GM23338 (cell line): ENCODE results near the gene GIGYF2.

Experiments used
- CREB1 ChIP-seq: fragments of 250-450 bp; sonication (Bioruptor Pico); IDR thresholded peaks from 2 replicates; pipeline ENCODE4 v1.5.0; 2020; ENCODE audit warnings: low read depth, mild to moderate bottlenecking, moderate library complexity
- EZH2 ChIP-seq: fragments of 200-600 bp; sonication (generic); IDR thresholded peaks from one replicate; pipeline ENCODE4 v1.8.0; 2017; ENCODE audit warnings: antibody characterized with exemption, mild to moderate bottlenecking, low read depth; ENCODE audit not compliant: unreplicated experiment
- EZH2phosphoT487 ChIP-seq: fragments of 200-600 bp; sonication (generic); IDR thresholded peaks from one replicate; pipeline ENCODE4 v1.8.1; 2018; ENCODE audit warnings: antibody characterized with exemption; ENCODE audit not compliant: unreplicated experiment
- JUNB ChIP-seq: IDR thresholded peaks from one replicate; pipeline ENCODE4 v1.6.1; 2016; ENCODE audit warnings: antibody characterized with exemption; ENCODE audit not compliant: unreplicated experiment
- POLR2AphosphoS5 ChIP-seq: IDR thresholded peaks from 2 replicates; pipeline ENCODE4 v1.6.1; 2016; ENCODE audit warnings: antibody characterized with exemption, low read depth
- STAT1 ChIP-seq: IDR thresholded peaks from one replicate; pipeline ENCODE4 v1.6.1; 2016; ENCODE audit warnings: antibody characterized with exemption; ENCODE audit not compliant: unreplicated experiment
- ZNF331 ChIP-seq: fragments of 250-450 bp; sonication (Bioruptor Pico); IDR thresholded peaks from 2 replicates; pipeline ENCODE4 v1.5.0; 2020; ENCODE audit warnings: low read depth, mild to moderate bottlenecking, moderate library complexity
- TF ChIP-seq, protein P1 (sequence below), 2 experiments: fragments of 200-600 bp in 1 of 2; sonication (generic) in 1 of 2; conservative IDR thresholded peaks; 2 replicates each; pipeline versions ENCODE4 v1.5.1 to v1.6.1; 2016 to 2017; ENCODE audit warnings: antibody characterized with exemption in 2 of 2, low read depth in 2 of 2, mild to moderate bottlenecking in 2 of 2, moderate library complexity in 1 of 2
- TF ChIP-seq, protein P2 (sequence below): IDR thresholded peaks from one replicate; pipeline ENCODE4 v1.6.1; 2018; ENCODE audit warnings: antibody characterized with exemption; ENCODE audit not compliant: unreplicated experiment
- TF ChIP-seq, protein P3 (sequence below): IDR thresholded peaks from 2 replicates; pipeline ENCODE4 v1.6.1; 2016; ENCODE audit warnings: antibody characterized with exemption

DNA sequence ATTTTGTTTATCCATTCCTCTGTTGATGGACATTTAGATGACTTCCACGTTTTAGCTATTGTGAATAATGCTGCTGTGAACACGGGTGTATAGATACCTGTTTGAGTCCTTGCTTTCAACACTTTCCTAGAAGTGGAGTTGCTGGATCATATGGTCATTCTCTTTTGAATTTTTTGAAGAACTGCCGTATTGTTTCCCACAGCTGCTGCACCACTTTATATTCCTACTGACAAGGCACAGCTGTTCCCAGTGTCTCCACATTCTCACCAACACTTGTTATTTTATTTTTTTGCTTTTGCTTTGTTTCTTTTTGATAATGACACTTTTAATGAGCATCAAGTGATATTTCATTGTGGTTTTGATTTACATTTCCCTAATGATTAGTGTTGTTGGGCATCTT lies 120.6 kb downstream of the GIGYF2 start:
- TF ChIP-seq, protein P1, sequence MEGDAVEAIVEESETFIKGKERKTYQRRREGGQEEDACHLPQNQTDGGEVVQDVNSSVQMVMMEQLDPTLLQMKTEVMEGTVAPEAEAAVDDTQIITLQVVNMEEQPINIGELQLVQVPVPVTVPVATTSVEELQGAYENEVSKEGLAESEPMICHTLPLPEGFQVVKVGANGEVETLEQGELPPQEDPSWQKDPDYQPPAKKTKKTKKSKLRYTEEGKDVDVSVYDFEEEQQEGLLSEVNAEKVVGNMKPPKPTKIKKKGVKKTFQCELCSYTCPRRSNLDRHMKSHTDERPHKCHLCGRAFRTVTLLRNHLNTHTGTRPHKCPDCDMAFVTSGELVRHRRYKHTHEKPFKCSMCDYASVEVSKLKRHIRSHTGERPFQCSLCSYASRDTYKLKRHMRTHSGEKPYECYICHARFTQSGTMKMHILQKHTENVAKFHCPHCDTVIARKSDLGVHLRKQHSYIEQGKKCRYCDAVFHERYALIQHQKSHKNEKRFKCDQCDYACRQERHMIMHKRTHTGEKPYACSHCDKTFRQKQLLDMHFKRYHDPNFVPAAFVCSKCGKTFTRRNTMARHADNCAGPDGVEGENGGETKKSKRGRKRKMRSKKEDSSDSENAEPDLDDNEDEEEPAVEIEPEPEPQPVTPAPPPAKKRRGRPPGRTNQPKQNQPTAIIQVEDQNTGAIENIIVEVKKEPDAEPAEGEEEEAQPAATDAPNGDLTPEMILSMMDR (conservative IDR thresholded peaks at IDR 0.05; ENCODE audit: low read depth in 2 of 2): no peak
- TF ChIP-seq EZH2 (no peak), POLR2AphosphoS5 (no peak), CREB1 (no peak), EZH2phosphoT487 (no peak), JUNB (no peak), STAT1 (no peak), ZNF331 (CRISPR knock-in tag) (no peak)
- TF ChIP-seq, protein P2, sequence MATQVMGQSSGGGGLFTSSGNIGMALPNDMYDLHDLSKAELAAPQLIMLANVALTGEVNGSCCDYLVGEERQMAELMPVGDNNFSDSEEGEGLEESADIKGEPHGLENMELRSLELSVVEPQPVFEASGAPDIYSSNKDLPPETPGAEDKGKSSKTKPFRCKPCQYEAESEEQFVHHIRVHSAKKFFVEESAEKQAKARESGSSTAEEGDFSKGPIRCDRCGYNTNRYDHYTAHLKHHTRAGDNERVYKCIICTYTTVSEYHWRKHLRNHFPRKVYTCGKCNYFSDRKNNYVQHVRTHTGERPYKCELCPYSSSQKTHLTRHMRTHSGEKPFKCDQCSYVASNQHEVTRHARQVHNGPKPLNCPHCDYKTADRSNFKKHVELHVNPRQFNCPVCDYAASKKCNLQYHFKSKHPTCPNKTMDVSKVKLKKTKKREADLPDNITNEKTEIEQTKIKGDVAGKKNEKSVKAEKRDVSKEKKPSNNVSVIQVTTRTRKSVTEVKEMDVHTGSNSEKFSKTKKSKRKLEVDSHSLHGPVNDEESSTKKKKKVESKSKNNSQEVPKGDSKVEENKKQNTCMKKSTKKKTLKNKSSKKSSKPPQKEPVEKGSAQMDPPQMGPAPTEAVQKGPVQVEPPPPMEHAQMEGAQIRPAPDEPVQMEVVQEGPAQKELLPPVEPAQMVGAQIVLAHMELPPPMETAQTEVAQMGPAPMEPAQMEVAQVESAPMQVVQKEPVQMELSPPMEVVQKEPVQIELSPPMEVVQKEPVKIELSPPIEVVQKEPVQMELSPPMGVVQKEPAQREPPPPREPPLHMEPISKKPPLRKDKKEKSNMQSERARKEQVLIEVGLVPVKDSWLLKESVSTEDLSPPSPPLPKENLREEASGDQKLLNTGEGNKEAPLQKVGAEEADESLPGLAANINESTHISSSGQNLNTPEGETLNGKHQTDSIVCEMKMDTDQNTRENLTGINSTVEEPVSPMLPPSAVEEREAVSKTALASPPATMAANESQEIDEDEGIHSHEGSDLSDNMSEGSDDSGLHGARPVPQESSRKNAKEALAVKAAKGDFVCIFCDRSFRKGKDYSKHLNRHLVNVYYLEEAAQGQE: no peak
- TF ChIP-seq, protein P3, sequence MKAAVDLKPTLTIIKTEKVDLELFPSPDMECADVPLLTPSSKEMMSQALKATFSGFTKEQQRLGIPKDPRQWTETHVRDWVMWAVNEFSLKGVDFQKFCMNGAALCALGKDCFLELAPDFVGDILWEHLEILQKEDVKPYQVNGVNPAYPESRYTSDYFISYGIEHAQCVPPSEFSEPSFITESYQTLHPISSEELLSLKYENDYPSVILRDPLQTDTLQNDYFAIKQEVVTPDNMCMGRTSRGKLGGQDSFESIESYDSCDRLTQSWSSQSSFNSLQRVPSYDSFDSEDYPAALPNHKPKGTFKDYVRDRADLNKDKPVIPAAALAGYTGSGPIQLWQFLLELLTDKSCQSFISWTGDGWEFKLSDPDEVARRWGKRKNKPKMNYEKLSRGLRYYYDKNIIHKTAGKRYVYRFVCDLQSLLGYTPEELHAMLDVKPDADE: no peak
